ENCODE results near the gene SORBS2.

The SORBS2 gene

DNA sequence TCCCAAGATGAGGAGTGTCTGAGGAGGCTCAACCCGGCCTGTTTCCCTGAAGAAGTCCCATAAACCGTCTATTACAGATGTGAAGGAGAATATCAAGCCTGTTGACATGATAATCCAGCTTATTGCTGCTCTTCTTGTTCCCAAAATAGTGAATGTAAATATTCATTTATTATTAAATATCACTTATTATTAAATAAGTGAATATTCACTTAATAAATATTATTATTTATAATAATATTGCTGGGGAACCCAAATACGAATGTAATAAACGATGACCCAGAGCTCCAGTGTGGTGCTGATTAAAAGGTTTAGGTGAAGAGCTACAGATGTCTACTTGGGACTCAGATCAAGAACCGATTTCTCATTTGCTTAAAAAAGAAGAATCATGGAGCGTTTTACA is 23.8 kb upstream of the SORBS2 start:
- intact Hi-C loops (cut with DNase I): no loop called here
- DNase-seq: no peak

DNA sequence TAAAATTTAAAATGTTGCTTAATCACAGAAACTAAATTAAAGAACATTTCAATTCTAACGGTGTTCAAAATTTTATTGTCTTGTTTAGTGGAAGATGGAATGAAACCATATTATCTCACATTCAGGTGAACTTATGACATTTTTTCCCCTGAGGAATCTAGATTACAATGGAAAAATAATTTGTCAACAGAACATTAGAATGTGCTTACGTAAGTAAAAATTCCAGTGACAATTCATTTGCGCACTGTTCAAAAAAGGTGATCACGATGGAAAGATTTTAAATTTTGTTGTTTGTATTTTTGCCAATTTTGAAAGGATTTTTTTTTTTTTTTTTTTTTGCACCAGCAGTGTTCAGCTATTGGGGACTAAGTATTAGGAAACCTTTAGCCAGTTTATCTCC is 23.3 kb upstream of the SORBS2 start:
- intact Hi-C loops (cut with DNase I): no loop called here
- no peak for DNase-seq

GRCh38 chr4:185834778-185835177 is 22.8 kb upstream of the SORBS2 start:
- intact Hi-C loops (cut with DNase I): no loop called here
- no peak for DNase-seq

DNA sequence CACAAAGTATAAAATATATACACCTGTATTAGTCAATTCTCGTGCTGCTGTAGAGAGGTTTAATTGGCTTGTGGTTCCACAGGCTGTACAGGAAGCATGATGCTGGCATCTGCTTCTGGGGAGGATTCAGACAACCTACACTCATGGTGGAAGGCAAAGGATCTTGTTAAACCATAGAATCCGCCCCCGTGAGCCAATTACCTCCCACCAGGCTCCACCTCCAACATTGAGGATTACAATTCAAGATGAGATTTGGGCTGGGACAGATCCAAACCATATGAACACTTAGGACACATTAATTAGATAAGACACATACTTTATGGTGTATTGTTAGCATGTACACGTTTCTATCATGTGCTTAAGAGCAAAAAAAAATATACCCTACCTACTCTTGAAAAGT is 22.1 kb upstream of the SORBS2 start:
- DNase-seq: no peak
- intact Hi-C loops (cut with DNase I): no loop called here

DNA sequence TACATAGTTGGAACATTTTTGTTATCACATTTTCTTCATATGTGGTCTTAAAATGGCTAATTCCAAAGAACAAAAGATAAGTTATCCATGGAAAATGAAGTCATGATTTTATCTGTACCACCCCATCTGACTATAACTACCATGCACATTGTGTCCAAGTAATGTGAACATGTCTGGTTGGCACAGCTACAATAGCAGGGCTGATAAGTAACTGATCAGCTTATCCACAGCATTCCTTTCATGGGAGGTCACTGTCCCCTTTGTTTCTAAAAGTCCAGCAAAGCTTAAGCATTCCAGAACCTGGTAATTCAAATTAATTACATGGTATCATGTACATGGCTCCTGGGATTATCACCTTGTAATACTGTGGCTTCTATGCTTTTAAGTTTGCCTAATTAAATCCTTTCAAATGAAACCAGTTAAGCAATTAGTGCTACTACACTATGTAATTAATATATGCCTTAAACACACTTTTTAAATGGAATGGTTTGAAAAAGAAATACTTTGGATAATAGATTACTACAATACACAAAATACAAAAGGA is 21.1 kb upstream of the SORBS2 start:
- intact Hi-C loops (cut with DNase I): no loop called here
- DNase-seq: no peak

GRCh38 chr4:185831125-185831815 is 19.3 kb upstream of the SORBS2 start:
- no peak for DNase-seq
- intact Hi-C loops (cut with DNase I): no loop called here

DNA sequence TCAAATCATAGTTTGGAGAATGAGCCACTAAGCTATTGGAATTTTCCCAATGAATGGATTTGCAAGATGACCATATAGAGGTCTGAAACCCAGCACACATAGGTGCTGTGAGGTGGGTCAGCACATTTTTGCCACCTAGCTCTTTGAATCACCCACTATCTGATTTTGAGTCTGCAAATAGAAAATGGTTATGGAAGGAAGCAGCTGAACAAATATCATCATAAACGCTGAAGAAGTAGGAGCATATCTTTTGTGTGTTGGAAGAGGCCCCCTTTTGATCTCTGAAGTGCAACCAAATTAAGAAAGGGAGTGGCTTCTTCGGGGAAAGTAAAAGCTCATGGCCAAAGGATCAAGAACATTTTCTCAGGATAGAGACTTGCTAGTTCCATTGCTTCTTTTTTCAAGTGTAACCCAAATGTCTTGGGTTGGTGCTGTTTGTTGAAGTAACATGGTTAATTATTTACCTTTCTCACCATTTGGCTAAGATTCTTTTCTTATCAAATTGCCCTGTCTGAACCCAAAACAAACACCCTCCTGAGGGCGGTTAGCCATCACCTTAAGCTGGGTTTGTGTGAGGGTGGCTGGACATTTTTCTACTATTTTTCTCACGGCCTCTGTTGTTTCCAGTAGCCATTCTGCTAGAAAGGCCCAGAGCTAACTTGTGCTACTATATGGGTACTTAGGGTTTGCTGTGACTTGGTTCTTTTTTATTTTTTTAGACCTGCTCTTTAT is 18.4 kb upstream of the SORBS2 start:
- DNase-seq: no peak
- intact Hi-C loops (cut with DNase I): no loop called here

DNA sequence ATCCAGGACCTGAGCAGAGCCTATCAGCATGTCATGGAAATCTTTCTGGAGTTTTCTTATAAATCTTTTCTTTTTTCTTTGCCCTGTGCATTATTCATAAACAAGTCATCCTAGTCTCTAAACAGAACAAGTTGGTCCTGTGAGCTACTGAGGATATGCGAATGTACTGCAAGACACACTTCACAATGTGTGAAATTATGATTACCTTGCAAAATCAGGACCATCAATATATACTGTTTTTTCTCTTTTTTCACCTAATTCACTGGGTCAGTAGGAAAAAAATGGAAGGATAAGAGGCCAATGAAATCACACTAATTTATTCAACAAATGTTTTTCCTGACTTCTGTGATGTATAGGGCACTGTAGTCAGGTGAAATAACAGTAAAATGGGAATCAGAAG is 14.4 kb upstream of the SORBS2 start:
- intact Hi-C loops (cut with DNase I): no loop called here
- DNase-seq: no peak

- intact Hi-C loops (cut with DNase I): no loop called here
- DNase-seq: no peak
These were observed 13.7 kb upstream of the SORBS2 start for GRCh38 chr4:185825737-185826136.

GRCh38 chr4:185822791-185823190 is 10.8 kb upstream of the SORBS2 start:
- intact Hi-C loops (cut with DNase I): no loop called here
- no peak for DNase-seq

DNA sequence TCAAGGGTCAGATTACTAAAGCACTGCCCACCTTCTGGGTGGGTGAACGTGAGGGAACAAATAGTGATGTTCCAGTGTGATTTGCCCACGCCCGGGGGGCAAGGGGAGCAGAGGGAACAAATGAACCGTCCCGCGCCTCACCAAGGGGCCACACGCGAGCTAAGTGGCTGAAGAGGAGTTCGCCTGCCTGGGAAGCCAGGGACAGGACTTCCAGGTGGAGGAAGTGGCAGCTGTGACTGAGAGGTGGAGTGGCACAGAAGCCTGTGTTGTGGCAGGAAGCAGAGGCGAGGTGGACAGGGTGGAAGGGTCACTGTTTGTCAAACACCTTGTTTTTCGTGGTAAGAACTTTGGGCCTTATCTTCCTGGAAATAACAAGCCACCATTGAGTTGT is 9.0 kb upstream of the SORBS2 start:
- DNase-seq: no peak
- intact Hi-C loops (cut with DNase I): no loop called here

- intact Hi-C loops (cut with DNase I): no loop called here
- DNase-seq: peak in 1 of 10 donors; percentile 69
These were observed 8.4 kb upstream of the SORBS2 start for GRCh38 chr4:185820146-185821028.

GRCh38 chr4:185819144-185819543 is 7.2 kb upstream of the SORBS2 start:
- intact Hi-C loops (cut with DNase I): no loop called here
- no peak for DNase-seq

GRCh38 chr4:185817403-185817818 is 5.4 kb upstream of the SORBS2 start:
- DNase-seq: no peak

GRCh38 chr4:185813133-185813532 is 1.1 kb upstream of the SORBS2 start:
- intact Hi-C loops (cut with DNase I): no loop called here
- no peak for DNase-seq

More at GRCh38 chr4:185817403-185817818, 5.4 kb upstream of the SORBS2 start:
- intact Hi-C loops (cut with DNase I): no loop called here

GRCh38 chr4:185810746-185811508 is 1.1 kb downstream of the SORBS2 start:
- intact Hi-C loops (cut with DNase I): no loop called here
- DNase-seq: no peak

DNA sequence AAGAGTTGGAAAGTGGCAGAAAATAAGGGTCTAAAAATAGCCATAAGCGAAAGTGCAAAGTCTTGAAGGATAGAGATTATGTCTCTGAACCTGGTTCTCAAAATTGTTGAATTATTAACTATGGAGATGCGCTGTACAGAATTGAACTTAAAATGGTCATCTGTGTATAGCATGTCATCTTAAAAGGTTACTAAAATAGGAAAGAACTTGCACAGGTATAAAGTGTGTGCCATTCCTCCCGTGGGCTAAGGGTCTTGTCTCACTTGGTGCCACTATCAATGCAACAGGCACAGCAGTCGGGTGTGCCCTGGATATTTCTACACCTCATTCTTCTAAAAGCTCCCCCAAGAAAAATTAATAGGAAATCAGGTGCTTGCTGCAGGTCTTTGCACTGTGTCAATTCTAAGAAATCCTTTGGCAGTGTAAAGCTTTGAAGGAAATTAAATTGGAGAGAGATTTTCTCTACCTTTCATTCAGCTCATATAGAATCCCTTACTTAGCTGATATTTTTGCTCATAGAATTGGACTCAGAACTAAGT is 2.4 kb downstream of the SORBS2 start:
- intact Hi-C loops (cut with DNase I): no loop called here
- no peak for DNase-seq

- intact Hi-C loops (cut with DNase I): no loop called here
- no peak for DNase-seq
These were observed 2.9 kb downstream of the SORBS2 start for GRCh38 chr4:185809121-185809520.

DNA sequence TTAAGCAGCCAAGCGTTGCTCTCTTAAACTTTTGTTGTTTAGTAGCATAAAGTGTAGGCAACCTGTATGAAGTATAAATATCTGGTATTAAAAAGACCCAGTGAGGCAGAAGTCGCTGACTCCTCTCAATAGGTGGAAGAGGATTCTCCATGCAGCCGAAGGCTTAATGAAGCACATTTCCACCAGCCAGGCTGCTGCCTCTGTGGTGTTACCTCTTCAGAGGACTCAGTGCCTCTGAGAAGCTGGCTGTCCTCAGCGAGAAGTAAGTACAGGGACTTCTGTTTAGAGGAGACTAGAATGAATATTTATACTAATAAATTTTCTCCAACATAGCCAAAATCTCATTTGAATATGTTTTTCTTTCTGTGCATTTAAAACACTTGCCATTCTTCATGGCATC is 6.0 kb downstream of the SORBS2 start:
- DNase-seq: no peak
- intact Hi-C loops (cut with DNase I): no loop called here

- intact Hi-C loops (cut with DNase I): no loop called here
- DNase-seq: no peak
These were observed 6.7 kb downstream of the SORBS2 start for GRCh38 chr4:185805262-185805802.

Measured in posterior cingulate gyrus (tissue), 11 donors.